Measurements from ENCODE around the gene SPSB2.
A peak's percentile ranks its signal among the peaks of the same experiment; 100 is the strongest.

SPSB2 gene

DNA sequence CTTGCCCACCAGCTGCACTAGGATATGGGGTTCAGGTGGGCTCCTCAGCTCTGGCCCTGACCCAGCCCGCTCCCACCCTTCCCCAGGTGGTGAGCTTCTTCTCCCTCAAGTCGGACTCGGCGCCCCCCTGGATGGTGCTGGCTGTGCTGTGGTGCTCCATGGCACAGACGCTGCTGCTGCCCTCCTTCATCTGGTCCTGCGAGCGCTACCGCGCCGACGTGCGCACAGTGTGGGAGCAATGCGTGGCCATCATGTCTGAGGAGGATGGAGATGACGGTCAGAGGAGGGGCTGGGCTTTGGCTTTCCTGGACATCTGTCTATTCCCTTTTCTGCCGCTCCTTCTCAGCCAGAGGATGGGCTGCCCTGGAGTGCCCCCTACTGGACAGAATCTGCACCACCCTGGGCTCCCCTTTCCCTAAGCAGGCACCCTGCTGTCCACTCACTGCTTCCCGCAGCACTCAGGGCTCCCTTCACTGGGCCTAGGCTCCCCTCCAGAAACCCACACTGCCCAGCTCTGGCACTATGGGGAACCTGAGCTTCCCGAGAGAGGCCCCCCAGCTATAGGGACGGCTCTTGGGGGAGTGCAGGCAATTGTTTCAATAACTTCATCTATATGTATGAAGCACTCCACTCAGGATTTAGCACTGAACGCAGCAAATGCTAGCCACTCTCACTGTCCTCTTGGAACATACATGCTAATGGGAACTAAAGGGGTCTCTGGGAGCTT is 47.5 kb downstream of the SPSB2 start:
- POLR2A ChIA-PET = interaction anchor here (0.7 to 1.2 kb wide), 2 partner anchors 26 to 59 kb away, joined by 3 read pairs; partner anchors contain the start of gene CDCA3
- Histone ChIP-seq H3K4me1 (ENCODE audit: control insufficient read depth, insufficient read depth, low read length) (peaks cover 6% of the 10 kb centered on the region; the same call in 1 of the 2 replicates), H3K36me3 (ENCODE audit: control insufficient read depth in 2 of 2, insufficient read depth in 1 of 2, low read length in 2 of 2) (peaks cover 0 to 11% of the 10 kb centered on the region in 2 experiments; a peak in 1 of 3 replicates), H3K27ac (ENCODE audit: extremely low read depth, low read depth, low read length) (no peak overlapping the region), H3K9me3 (ENCODE audit: control insufficient read depth, insufficient read depth, low read depth, low read length) (no peaks in the 10 kb centered on the region), H3K4me3 (ENCODE audit: low read depth, low read length) (no peak overlapping the region)
- CTCF ChIA-PET = interaction anchor here (0.5 to 8.1 kb wide), 37 partner anchors 9 to 1281 kb away, joined by 3 to 116 read pairs (median 4); partner anchors contain the start of genes CDCA3, GNB3, LAG3 and LPAR5
- TF ChIP-seq, protein P1, sequence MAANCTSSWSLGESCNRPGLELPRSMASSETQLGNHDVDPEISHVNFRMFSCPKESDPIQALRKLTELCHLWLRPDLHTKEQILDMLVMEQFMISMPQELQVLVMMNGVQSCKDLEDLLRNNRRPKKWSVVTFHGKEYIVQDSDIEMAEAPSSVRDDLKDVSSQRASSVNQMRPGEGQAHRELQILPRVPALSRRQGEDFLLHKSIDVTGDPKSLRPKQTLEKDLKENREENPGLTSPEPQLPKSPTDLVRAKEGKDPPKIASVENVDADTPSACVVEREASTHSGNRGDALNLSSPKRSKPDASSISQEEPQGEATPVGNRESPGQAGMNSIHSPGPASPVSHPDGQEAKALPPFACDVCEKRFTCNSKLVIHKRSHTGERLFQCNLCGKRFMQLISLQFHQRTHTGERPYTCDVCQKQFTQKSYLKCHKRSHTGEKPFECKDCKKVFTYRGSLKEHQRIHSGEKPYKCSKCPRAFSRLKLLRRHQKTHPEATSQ (tag by site-specific recombination; IDR thresholded peaks at IDR 0.05) = no peak
- TF ChIP-seq ZNF112 (tag by site-specific recombination; IDR thresholded peaks at IDR 0.05) (no peak), ZSCAN30 (tag by site-specific recombination; IDR thresholded peaks at IDR 0.05) (peak; percentile 48; the same call in 1 of the 2 replicates), ZNF24 (tag by site-specific recombination; IDR thresholded peaks at IDR 0.05) (0 out of 2 replicates have a peak, but pooled peaks have one; percentile 43), ZNF777 (tag by site-specific recombination; IDR thresholded peaks at IDR 0.05; ENCODE audit: borderline replicate concordance) (peak; percentile 39; the same call in 1 of the 2 replicates), ZIC2 (tag by site-specific recombination; IDR thresholded peaks at IDR 0.05) (peak; percentile 81), ZNF629 (tag by site-specific recombination; IDR thresholded peaks at IDR 0.05) (peak; percentile 41; the same call in 1 of the 2 replicates), SP7 (tag by site-specific recombination; IDR thresholded peaks at IDR 0.05) (0 out of 2 replicates have a peak, but pooled peaks have one; percentile 31), ZNF10 (tag by site-specific recombination; IDR thresholded peaks at IDR 0.05) (0 out of 2 replicates have a peak, but pooled peaks have one; percentile 41), ZNF394 (tag by site-specific recombination; IDR thresholded peaks at IDR 0.05; ENCODE audit: borderline replicate concordance) (peak; percentile 56; the same call in 1 of the 2 replicates), ZNF514 (tag by site-specific recombination; IDR thresholded peaks at IDR 0.05) (no peak), ZNF600 (tag by site-specific recombination; IDR thresholded peaks at IDR 0.05) (peak; percentile 82; the same call in 1 of the 2 replicates), ZNF175 (tag by site-specific recombination; IDR thresholded peaks at IDR 0.05) (no peak), ZBTB48 (tag by site-specific recombination; IDR thresholded peaks at IDR 0.05) (peak; percentile 57; the same call in 1 of the 2 replicates), ZFHX2 (tag by site-specific recombination; conservative IDR thresholded peaks at IDR 0.05) (peak; percentile 11), ZEB2 (tag by site-specific recombination; IDR thresholded peaks at IDR 0.05) (peak; percentile 36; the same call in 1 of the 2 replicates), ZNF654 (tag by site-specific recombination; IDR thresholded peaks at IDR 0.05; ENCODE audit: low read depth) (peak; percentile 97), ZNF658 (tag by site-specific recombination; IDR thresholded peaks at IDR 0.05) (no peak), ZBTB8A (tag by site-specific recombination; IDR thresholded peaks at IDR 0.05) (no peak), ZNF561 (tag by site-specific recombination; IDR thresholded peaks at IDR 0.05; ENCODE audit: borderline replicate concordance) (no peak), SCRT1 (tag by site-specific recombination; IDR thresholded peaks at IDR 0.05; ENCODE audit: borderline replicate concordance) (no peak), ZNF558 (tag by site-specific recombination; IDR thresholded peaks at IDR 0.05) (peak; percentile 18; the same call in 1 of the 2 replicates), ZNF843 (tag by site-specific recombination; IDR thresholded peaks at IDR 0.05) (no peak), GFI1B (tag by site-specific recombination; IDR thresholded peaks at IDR 0.05) (no peak), FEZF1 (tag by site-specific recombination; IDR thresholded peaks at IDR 0.05) (no peak), ZNF366 (tag by site-specific recombination; conservative IDR thresholded peaks at IDR 0.05) (peak; percentile 92)
- TF ChIP-seq, protein P2, sequence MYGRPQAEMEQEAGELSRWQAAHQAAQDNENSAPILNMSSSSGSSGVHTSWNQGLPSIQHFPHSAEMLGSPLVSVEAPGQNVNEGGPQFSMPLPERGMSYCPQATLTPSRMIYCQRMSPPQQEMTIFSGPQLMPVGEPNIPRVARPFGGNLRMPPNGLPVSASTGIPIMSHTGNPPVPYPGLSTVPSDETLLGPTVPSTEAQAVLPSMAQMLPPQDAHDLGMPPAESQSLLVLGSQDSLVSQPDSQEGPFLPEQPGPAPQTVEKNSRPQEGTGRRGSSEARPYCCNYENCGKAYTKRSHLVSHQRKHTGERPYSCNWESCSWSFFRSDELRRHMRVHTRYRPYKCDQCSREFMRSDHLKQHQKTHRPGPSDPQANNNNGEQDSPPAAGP (tag by site-specific recombination; IDR thresholded peaks at IDR 0.05) = 0 out of 2 replicates have a peak, but pooled peaks have one; percentile 35
- TF ChIP-seq, protein P3, sequence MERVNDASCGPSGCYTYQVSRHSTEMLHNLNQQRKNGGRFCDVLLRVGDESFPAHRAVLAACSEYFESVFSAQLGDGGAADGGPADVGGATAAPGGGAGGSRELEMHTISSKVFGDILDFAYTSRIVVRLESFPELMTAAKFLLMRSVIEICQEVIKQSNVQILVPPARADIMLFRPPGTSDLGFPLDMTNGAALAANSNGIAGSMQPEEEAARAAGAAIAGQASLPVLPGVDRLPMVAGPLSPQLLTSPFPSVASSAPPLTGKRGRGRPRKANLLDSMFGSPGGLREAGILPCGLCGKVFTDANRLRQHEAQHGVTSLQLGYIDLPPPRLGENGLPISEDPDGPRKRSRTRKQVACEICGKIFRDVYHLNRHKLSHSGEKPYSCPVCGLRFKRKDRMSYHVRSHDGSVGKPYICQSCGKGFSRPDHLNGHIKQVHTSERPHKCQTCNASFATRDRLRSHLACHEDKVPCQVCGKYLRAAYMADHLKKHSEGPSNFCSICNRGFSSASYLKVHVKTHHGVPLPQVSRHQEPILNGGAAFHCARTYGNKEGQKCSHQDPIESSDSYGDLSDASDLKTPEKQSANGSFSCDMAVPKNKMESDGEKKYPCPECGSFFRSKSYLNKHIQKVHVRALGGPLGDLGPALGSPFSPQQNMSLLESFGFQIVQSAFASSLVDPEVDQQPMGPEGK (tag by site-specific recombination; IDR thresholded peaks at IDR 0.05) = peak; percentile 60; the same call in 1 of the 2 replicates
- TF ChIP-seq, protein P4, sequence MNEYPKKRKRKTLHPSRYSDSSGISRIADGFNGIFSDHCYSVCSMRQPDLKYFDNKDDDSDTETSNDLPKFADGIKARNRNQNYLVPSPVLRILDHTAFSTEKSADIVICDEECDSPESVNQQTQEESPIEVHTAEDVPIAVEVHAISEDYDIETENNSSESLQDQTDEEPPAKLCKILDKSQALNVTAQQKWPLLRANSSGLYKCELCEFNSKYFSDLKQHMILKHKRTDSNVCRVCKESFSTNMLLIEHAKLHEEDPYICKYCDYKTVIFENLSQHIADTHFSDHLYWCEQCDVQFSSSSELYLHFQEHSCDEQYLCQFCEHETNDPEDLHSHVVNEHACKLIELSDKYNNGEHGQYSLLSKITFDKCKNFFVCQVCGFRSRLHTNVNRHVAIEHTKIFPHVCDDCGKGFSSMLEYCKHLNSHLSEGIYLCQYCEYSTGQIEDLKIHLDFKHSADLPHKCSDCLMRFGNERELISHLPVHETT (tag by site-specific recombination; IDR thresholded peaks at IDR 0.05) = no peak
- TF ChIP-seq, protein P5, sequence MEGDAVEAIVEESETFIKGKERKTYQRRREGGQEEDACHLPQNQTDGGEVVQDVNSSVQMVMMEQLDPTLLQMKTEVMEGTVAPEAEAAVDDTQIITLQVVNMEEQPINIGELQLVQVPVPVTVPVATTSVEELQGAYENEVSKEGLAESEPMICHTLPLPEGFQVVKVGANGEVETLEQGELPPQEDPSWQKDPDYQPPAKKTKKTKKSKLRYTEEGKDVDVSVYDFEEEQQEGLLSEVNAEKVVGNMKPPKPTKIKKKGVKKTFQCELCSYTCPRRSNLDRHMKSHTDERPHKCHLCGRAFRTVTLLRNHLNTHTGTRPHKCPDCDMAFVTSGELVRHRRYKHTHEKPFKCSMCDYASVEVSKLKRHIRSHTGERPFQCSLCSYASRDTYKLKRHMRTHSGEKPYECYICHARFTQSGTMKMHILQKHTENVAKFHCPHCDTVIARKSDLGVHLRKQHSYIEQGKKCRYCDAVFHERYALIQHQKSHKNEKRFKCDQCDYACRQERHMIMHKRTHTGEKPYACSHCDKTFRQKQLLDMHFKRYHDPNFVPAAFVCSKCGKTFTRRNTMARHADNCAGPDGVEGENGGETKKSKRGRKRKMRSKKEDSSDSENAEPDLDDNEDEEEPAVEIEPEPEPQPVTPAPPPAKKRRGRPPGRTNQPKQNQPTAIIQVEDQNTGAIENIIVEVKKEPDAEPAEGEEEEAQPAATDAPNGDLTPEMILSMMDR (tag by site-specific recombination; IDR thresholded peaks at IDR 0.05) = peak; percentile 96
